DOHH2 (cell line): Measurements from ENCODE around the gene DPP6.

ENCODE experiments used
- H3F3A ChIP-seq: fragments of 200-600 bp; sonication (generic), shearing (Covaris generic); 2 replicates; pipeline ENCODE4 v1.6.0; 2016; ENCODE audit warnings: antibody characterized with exemption, mild to moderate bottlenecking; ENCODE audit not compliant: control insufficient read depth, insufficient read depth
- H3K27ac ChIP-seq: fragments of 200-600 bp; sonication (generic); 2 replicates; pipeline ENCODE4 v1.5.1; 2014; ENCODE audit warnings: low read depth, mild to moderate bottlenecking, low read length, moderate library complexity
- H3K27me3 ChIP-seq: fragments of 200-600 bp; sonication (generic); 2 replicates; pipeline ENCODE4 v1.6.1; 2014; ENCODE audit warnings: mild to moderate bottlenecking, low read length, mixed read lengths; ENCODE audit not compliant: control insufficient read depth
- H3K36me3 ChIP-seq: fragments of 200-600 bp; sonication (generic); 2 replicates; pipeline ENCODE4 v1.6.1; 2014; ENCODE audit warnings: mild to moderate bottlenecking, low read length, moderate library complexity, mixed read lengths; ENCODE audit not compliant: control insufficient read depth
- H3K4me1 ChIP-seq: fragments of 200-600 bp; sonication (generic); 2 replicates; pipeline ENCODE4 v1.6.1; 2014; ENCODE audit warnings: mild to moderate bottlenecking, low read length, mixed read lengths; ENCODE audit not compliant: control insufficient read depth
- H3K4me2 ChIP-seq: fragments of 200-600 bp; sonication (generic); 2 replicates; pipeline ENCODE4 v1.6.0; 2014; ENCODE audit warnings: mild to moderate bottlenecking, low read length, moderate library complexity
- H3K4me3 ChIP-seq: fragments of 200-600 bp; sonication (generic); 2 replicates; pipeline ENCODE4 v1.5.1; 2014; ENCODE audit warnings: mild to moderate bottlenecking, low read length, mixed read lengths
- H3K79me2 ChIP-seq: fragments of 200-600 bp; sonication (generic); 2 replicates; pipeline ENCODE4 v1.6.1; 2014; ENCODE audit warnings: mild to moderate bottlenecking, low read length, mixed read lengths; ENCODE audit not compliant: control insufficient read depth
- H3K9me2 ChIP-seq: fragments of 200-600 bp; sonication (generic); replicated peaks from 2 replicates; pipeline ENCODE4 v1.6.1; 2014; ENCODE audit warnings: mild to moderate bottlenecking, low read length, mixed read lengths; ENCODE audit not compliant: control insufficient read depth
- H3K9me3 ChIP-seq: fragments of 200-600 bp; sonication (generic); 2 replicates; pipeline ENCODE4 v1.6.1; 2014; ENCODE audit warnings: antibody characterized with exemption, low read length, mixed read lengths; ENCODE audit not compliant: control insufficient read depth, insufficient read depth
- H4K20me1 ChIP-seq: fragments of 200-600 bp; sonication (generic); 2 replicates; pipeline ENCODE4 v1.6.0; 2014; ENCODE audit warnings: low read depth, mild to moderate bottlenecking, antibody characterized with exemption, low read length, moderate library complexity; ENCODE audit not compliant: control insufficient read depth, insufficient read depth
- CTCF ChIP-seq: fragments of 200-600 bp; sonication (generic); IDR thresholded peaks from one replicate; pipeline ENCODE4 v1.5.1; 2014; ENCODE audit warnings: antibody characterized with exemption, mild to moderate bottlenecking, low read depth, low read length; ENCODE audit not compliant: poor library complexity, severe bottlenecking
- EZH2phosphoT487 ChIP-seq: fragments of 200-600 bp; sonication (generic); IDR thresholded peaks from 2 replicates; pipeline ENCODE4 v1.6.1; 2017; ENCODE audit warnings: borderline replicate concordance, mild to moderate bottlenecking, antibody characterized with exemption, low read length, moderate library complexity, mixed read lengths

The DPP6 gene

GRCh38 chr7:154310114-154310513 is 257.9 kb downstream of the DPP6 start:
- Histone ChIP-seq H3K9me3 (no peaks in the 10 kb centered on the region), H3K4me3 (no peak overlapping the region), H3K27me3 (no peaks in the 10 kb centered on the region), H3F3A (no peaks in the 10 kb centered on the region), H3K4me1 (no peaks in the 10 kb centered on the region), H3K36me3 (no peaks in the 10 kb centered on the region), H3K79me2 (no peaks in the 10 kb centered on the region), H3K27ac (no peak overlapping the region), H3K4me2 (no peak overlapping the region), H4K20me1 (no peaks in the 10 kb centered on the region), H3K9me2 (no peaks in the 10 kb centered on the region)
- TF ChIP-seq CTCF (no peak), EZH2phosphoT487 (no peak)

- Histone ChIP-seq H3K9me3 (peaks cover 5% of the 10 kb centered on the region; the same call in 1 of the 2 replicates), H3K36me3 (no peaks in the 10 kb centered on the region), H3K4me1 (no peaks in the 10 kb centered on the region), H3K27ac (no peak overlapping the region), H3K4me3 (no peak overlapping the region), H4K20me1 (no peaks in the 10 kb centered on the region), H3K79me2 (no peaks in the 10 kb centered on the region), H3K27me3 (no peaks in the 10 kb centered on the region), H3K4me2 (no peak overlapping the region), H3K9me2 (no peaks in the 10 kb centered on the region), H3F3A (no peaks in the 10 kb centered on the region)
- TF ChIP-seq CTCF = no peak
- TF ChIP-seq EZH2phosphoT487 = no peak
These were observed 272.0 kb downstream of the DPP6 start for GRCh38 chr7:154324196-154324595.

GRCh38 chr7:154326421-154326820 is 274.2 kb downstream of the DPP6 start:
- H3K27ac ChIP-seq = no peak overlapping the region
- peaks cover 5% of the 10 kb centered on the region; the same call in 1 of the 2 replicates for H3K9me3 ChIP-seq
- no peaks in the 10 kb centered on the region for H3F3A ChIP-seq
- H3K9me2 ChIP-seq = no peaks in the 10 kb centered on the region
- H3K36me3 ChIP-seq = no peaks in the 10 kb centered on the region
- no peaks in the 10 kb centered on the region for H3K79me2 ChIP-seq
- H4K20me1 ChIP-seq = no peaks in the 10 kb centered on the region
- no peaks in the 10 kb centered on the region for H3K4me1 ChIP-seq
- H3K4me2 ChIP-seq = no peak overlapping the region
- no peaks in the 10 kb centered on the region for H3K27me3 ChIP-seq
- TF ChIP-seq EZH2phosphoT487 (no peak), CTCF (no peak)
- no peak overlapping the region for H3K4me3 ChIP-seq
